Measurements from ENCODE around the gene CEBPZ. TPM values are rescaled to one million over a fixed set of nuclear protein-coding genes. Genes with fewer than 3 reads are reported as not detected.
A peak's percentile ranks its signal among the peaks of the same experiment; 100 is the strongest.

CEBPZ gene
- total and polyA plus RNA-seq, 2 donors (not counting 3 experiments of a cell fraction or from before 2014, with no cell fraction given): 3.6 to 46.9 TPM

DNA sequence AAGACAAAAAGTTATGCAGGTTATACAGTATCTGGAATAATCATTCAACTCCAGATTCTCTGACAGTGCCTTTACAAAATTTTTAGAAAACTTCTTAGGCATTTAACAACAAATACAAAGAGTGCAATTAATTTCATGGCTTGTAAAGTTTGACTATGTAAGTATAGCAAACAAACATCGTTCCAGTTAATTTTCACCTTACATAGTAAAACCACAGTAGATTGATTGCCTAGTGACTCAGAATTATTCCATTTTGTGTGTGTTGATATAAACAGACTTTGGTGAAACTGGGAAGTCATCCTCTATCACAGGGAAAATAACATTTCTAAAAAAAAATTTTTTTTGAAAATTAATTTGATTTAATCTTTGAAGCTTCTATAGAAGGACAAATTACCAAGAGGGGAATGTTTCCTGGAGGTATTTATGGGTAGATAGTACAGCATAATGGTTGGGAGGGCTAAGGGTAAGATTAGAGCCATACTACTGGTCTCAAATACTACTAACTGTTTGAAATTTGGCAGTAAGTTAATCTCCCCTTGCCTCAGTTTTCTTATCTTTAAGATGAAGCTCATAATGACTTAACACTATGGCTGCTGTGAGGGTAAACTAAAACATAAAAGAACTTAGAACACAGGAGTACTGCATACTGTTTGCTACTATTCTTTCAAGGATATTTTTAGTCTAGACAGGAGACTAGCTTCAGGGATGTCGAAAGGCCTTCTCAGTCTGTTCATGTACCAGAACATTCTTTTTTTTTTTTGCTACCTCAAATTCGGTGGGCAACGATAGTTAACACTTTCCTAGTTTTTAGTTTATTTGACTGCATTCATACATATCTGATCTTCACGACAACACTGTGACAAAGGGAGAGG is 19.7 kb upstream of the CEBPZ start:
- dilution Hi-C loops (cut with MboI; ENCODE audit: extremely low pct_ligation_motif_present, low sequenced_read_pairs): no loop called here
- CTCF ChIA-PET: interaction anchor here (1.0 to 1.8 kb wide), 3 partner anchors 82 to 626 kb away, joined by 3 to 8 read pairs (median 4); no protein-coding TSS in a partner anchor

More for the DNA sequence above, 19.7 kb upstream of the CEBPZ start:
- intact Hi-C loops (cut with micrococcal nuclease): no loop called here
- H3K4me2 ChIP-seq (ENCODE audit: insufficient read depth, low read length): no peak overlapping the region
- H2AFZ ChIP-seq (ENCODE audit: low read depth, low read length): no peak overlapping the region
- no peaks in the 10 kb centered on the region for H4K20me1 ChIP-seq (replicated peaks; ENCODE audit: control insufficient read depth, extremely low read depth, insufficient read depth, low read length)
- H3K36me3 ChIP-seq (ENCODE audit: control insufficient read depth in 2 of 2, extremely low read depth in 1 of 2, insufficient read depth in 2 of 2, low read length in 2 of 2): peaks cover 7 to 22% of the 10 kb centered on the region in 2 experiments
- H3K79me2 ChIP-seq (ENCODE audit: control insufficient read depth, insufficient read depth, low read length): no peaks in the 10 kb centered on the region
- no peak for TF ChIP-seq POLR2AphosphoS5 (IDR thresholded peaks at IDR 0.05; ENCODE audit: insufficient read depth, low read depth, low read length)
- TF ChIP-seq GATA2 (IDR thresholded peaks at IDR 0.05; ENCODE audit: insufficient read depth, insufficient read length, low read depth, low read length): no peak
- no peak for TF ChIP-seq MYC (IDR thresholded peaks at IDR 0.05; ENCODE audit: low read depth, low read length)
- TF ChIP-seq MAX (IDR thresholded peaks at IDR 0.05; ENCODE audit: insufficient read depth, insufficient read length): no peak
- no peak for TF ChIP-seq POLR2A (IDR thresholded peaks at IDR 0.05; ENCODE audit: low read depth, low read length)
- TF ChIP-seq FOS (IDR thresholded peaks at IDR 0.05; ENCODE audit: borderline replicate concordance, insufficient read depth, low read length): no peak
- no peak for TF ChIP-seq EZH2 (IDR thresholded peaks at IDR 0.05; ENCODE audit: borderline replicate concordance, low read depth, low read length, severe bottlenecking)
- TF ChIP-seq CTCF (IDR thresholded peaks at IDR 0.05; ENCODE audit: extremely low read depth in 1 of 2, insufficient read depth in 1 of 2, low read depth in 1 of 2, low read length in 2 of 2): no peak
- no peak for TF ChIP-seq JUN (IDR thresholded peaks at IDR 0.05; ENCODE audit: borderline replicate concordance, insufficient read depth, insufficient read length, low read depth)
- H3K4me1 ChIP-seq (ENCODE audit: control insufficient read depth, extremely low read depth, insufficient read depth, low read length): peaks cover 2% of the 10 kb centered on the region
- FAIRE-seq (no peak), DNase-seq (ENCODE audit: low read depth, low spot score) (no peak)
- no peaks in the 10 kb centered on the region for H3K27me3 ChIP-seq (ENCODE audit: control insufficient read depth in 2 of 2, insufficient read depth in 2 of 2, low read length in 2 of 2)
- H3K9ac ChIP-seq (replicated peaks; ENCODE audit: extremely low read depth, insufficient read depth, low read length): no peak overlapping the region
- H3K9me3 ChIP-seq (replicated peaks; ENCODE audit: control insufficient read depth, insufficient read depth, low read length): no peaks in the 10 kb centered on the region
- no peaks in the 10 kb centered on the region for H3K9me1 ChIP-seq (replicated peaks; ENCODE audit: control insufficient read depth, extremely low read depth, insufficient read depth, low read length)
- POLR2A ChIA-PET: no interaction called here
- H3K27ac ChIP-seq (ENCODE audit: insufficient read depth, low read depth, low read length): no peak overlapping the region
- H3K4me3 ChIP-seq (replicated peaks in 1 of 3; ENCODE audit: insufficient read depth in 1 of 3, low read depth in 1 of 3, low read length in 3 of 3): no peak overlapping the region
- TSS peak; percentile 6 for BruUV-seq (replicated peaks)
